ENCODE results near the gene JCAD.

Gene JCAD

DNA sequence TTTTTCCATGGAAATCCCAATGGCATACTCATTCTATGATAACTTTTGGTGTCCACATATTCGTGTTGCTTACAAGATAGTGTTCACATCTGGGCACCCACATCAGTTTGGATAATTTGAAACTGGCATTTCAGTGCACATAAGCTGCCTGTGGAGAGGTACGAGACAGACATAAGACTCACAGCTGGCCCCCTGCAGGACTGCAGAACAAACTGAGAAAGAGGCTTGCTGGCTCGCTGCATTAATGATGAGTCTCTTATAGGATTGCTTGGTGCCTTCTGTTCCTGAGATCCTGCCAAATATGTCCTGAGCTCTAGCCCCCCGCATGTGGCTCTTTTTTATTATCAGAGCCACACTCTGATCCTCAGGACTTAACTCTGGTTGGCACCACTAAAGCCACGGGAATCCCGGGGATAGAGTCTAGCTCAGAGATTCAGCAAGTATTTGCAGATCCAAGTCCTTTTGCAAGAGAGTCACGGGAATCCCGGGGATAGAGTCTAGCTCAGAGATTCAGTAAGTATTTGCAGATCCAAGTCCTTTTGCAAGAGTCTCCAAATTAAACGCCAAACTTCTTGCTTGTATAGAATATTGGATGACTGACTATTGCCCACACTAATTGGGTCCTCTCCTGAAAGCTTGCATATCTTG is 34.0 kb upstream of the JCAD start:
- H3K4me3 ChIP-seq (ENCODE audit: low read length, poor library complexity, severe bottlenecking), result no peak overlapping the region
- no peaks in the 10 kb centered on the region for H3K79me2 ChIP-seq (ENCODE audit: insufficient read depth, low read length)
- no peaks in the 10 kb centered on the region for H3F3A ChIP-seq (ENCODE audit: low read depth)
- no peaks in the 10 kb centered on the region for H4K20me1 ChIP-seq (ENCODE audit: insufficient read depth, low read length, poor library complexity, severe bottlenecking)
- H3K27me3 ChIP-seq (ENCODE audit: insufficient read depth, low read length, poor library complexity, severe bottlenecking), result no peaks in the 10 kb centered on the region
- H3K4me2 ChIP-seq (ENCODE audit: low read depth, low read length, poor library complexity, severe bottlenecking), result no peak overlapping the region
- no peak overlapping the region for H2AFZ ChIP-seq (ENCODE audit: low read length)
- H3K36me3 ChIP-seq (ENCODE audit: insufficient read depth, low read length), result no peaks in the 10 kb centered on the region
- TF ChIP-seq, protein P1, sequence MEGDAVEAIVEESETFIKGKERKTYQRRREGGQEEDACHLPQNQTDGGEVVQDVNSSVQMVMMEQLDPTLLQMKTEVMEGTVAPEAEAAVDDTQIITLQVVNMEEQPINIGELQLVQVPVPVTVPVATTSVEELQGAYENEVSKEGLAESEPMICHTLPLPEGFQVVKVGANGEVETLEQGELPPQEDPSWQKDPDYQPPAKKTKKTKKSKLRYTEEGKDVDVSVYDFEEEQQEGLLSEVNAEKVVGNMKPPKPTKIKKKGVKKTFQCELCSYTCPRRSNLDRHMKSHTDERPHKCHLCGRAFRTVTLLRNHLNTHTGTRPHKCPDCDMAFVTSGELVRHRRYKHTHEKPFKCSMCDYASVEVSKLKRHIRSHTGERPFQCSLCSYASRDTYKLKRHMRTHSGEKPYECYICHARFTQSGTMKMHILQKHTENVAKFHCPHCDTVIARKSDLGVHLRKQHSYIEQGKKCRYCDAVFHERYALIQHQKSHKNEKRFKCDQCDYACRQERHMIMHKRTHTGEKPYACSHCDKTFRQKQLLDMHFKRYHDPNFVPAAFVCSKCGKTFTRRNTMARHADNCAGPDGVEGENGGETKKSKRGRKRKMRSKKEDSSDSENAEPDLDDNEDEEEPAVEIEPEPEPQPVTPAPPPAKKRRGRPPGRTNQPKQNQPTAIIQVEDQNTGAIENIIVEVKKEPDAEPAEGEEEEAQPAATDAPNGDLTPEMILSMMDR (conservative IDR thresholded peaks at IDR 0.05; ENCODE audit: low read length), result 0 out of 2 replicates have a peak, but pooled peaks have one; percentile 8
- TF ChIP-seq EZH2phosphoT487 (IDR thresholded peaks at IDR 0.05; ENCODE audit: borderline replicate concordance), result no peak
- no peaks in the 10 kb centered on the region for H3K4me1 ChIP-seq (ENCODE audit: insufficient read depth, low read length, poor library complexity, severe bottlenecking)
- H3K9me3 ChIP-seq (ENCODE audit: insufficient read depth, low read depth, low read length), result no peaks in the 10 kb centered on the region
- no peak overlapping the region for H3K9ac ChIP-seq (ENCODE audit: low read depth, low read length, poor library complexity, severe bottlenecking)
- H3K9me2 ChIP-seq (replicated peaks; ENCODE audit: low read depth, low read length), result no peaks in the 10 kb centered on the region

DNA sequence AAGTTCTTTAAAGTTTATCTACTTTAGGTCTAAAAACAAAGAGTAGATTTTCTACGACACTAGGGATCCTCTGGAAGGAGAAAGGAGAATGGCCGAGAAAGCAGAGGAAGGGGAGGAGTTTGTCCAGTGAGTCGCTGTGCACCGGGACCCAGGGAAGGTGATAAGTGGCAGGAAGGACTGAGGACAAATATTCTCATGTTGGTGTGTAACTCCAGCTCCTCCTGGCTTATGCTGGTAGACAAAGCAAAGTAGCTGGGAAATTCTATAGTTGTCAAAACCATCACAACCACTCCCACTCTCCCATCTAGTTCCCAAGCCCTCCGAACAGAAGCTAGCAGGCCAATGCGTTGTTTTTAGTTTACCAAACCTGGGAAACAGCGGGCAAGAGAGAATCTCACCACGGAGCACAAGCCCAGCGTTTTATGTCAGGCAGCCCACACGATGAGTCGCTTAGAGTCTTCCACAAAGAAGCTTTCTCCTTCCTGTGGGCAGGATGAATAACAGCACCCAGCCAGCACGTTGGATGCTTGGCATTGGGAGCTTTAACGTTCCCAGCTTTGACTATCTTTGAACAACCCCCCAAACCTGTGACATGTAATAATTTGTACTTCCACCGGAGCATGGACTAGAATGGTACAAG is 32.9 kb upstream of the JCAD start:
- Histone ChIP-seq H3K4me2 (ENCODE audit: low read depth, low read length, poor library complexity, severe bottlenecking) (no peak overlapping the region), H3K4me3 (ENCODE audit: low read length, poor library complexity, severe bottlenecking) (no peak overlapping the region), H3K4me1 (ENCODE audit: insufficient read depth, low read length, poor library complexity, severe bottlenecking) (no peaks in the 10 kb centered on the region), H3K79me2 (ENCODE audit: insufficient read depth, low read length) (no peaks in the 10 kb centered on the region), H3K9me3 (ENCODE audit: insufficient read depth, low read depth, low read length) (no peaks in the 10 kb centered on the region), H3K9me2 (replicated peaks; ENCODE audit: low read depth, low read length) (no peaks in the 10 kb centered on the region), H4K20me1 (ENCODE audit: insufficient read depth, low read length, poor library complexity, severe bottlenecking) (no peaks in the 10 kb centered on the region), H3F3A (ENCODE audit: low read depth) (no peaks in the 10 kb centered on the region), H2AFZ (ENCODE audit: low read length) (no peak overlapping the region), H3K9ac (ENCODE audit: low read depth, low read length, poor library complexity, severe bottlenecking) (no peak overlapping the region), H3K36me3 (ENCODE audit: insufficient read depth, low read length) (no peaks in the 10 kb centered on the region), H3K27me3 (ENCODE audit: insufficient read depth, low read length, poor library complexity, severe bottlenecking) (no peaks in the 10 kb centered on the region)
- no peak for TF ChIP-seq EZH2phosphoT487 (IDR thresholded peaks at IDR 0.05; ENCODE audit: borderline replicate concordance)
- TF ChIP-seq, protein P1 (conservative IDR thresholded peaks at IDR 0.05; ENCODE audit: low read length), result no peak

DNA sequence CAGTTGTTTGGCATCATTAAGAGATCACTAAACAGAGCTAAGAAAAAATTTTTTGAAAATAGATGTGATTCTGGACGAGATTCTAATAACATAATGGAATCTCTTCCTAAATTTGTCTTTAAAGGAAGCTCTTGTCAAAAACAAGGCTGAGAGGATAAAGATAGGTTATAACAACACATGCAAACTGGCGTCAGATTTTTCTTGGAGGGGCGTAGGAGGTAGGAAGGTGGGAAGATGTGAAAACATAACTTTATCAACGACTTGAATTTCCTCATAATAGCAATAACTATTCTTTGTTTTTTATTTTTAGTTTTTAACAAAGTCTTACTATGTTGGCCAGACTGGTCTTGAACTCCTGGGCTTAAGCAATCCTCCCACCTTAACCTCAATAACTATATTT is 31.8 kb upstream of the JCAD start:
- Histone ChIP-seq H4K20me1 (ENCODE audit: insufficient read depth, low read length, poor library complexity, severe bottlenecking) (no peaks in the 10 kb centered on the region), H2AFZ (ENCODE audit: low read length) (no peak overlapping the region), H3K79me2 (ENCODE audit: insufficient read depth, low read length) (no peaks in the 10 kb centered on the region), H3K4me2 (ENCODE audit: low read depth, low read length, poor library complexity, severe bottlenecking) (no peak overlapping the region), H3K27me3 (ENCODE audit: insufficient read depth, low read length, poor library complexity, severe bottlenecking) (no peaks in the 10 kb centered on the region), H3K9ac (ENCODE audit: low read depth, low read length, poor library complexity, severe bottlenecking) (no peak overlapping the region), H3K4me3 (ENCODE audit: low read length, poor library complexity, severe bottlenecking) (no peak overlapping the region), H3K36me3 (ENCODE audit: insufficient read depth, low read length) (no peaks in the 10 kb centered on the region), H3F3A (ENCODE audit: low read depth) (no peaks in the 10 kb centered on the region), H3K9me2 (replicated peaks; ENCODE audit: low read depth, low read length) (no peaks in the 10 kb centered on the region), H3K9me3 (ENCODE audit: insufficient read depth, low read depth, low read length) (no peaks in the 10 kb centered on the region), H3K4me1 (ENCODE audit: insufficient read depth, low read length, poor library complexity, severe bottlenecking) (no peaks in the 10 kb centered on the region)
- TF ChIP-seq, protein P1 (conservative IDR thresholded peaks at IDR 0.05; ENCODE audit: low read length), result no peak
- TF ChIP-seq EZH2phosphoT487 (IDR thresholded peaks at IDR 0.05; ENCODE audit: borderline replicate concordance), result no peak
